IPS-NIHi11 (cell line): ENCODE measurements around the gene MYO5A.
"Not testable (repeated sequence)": the region's sequence is repeated elsewhere in the genome, so short reads cannot be mapped to it uniquely, and the experiment has no call there.

Experiments used
- DNase-seq: peaks from one replicate; pipeline ENCODE4 v3.0.0; 2012; ENCODE audit warnings: mixed read lengths, low spot score

MYO5A gene

DNA sequence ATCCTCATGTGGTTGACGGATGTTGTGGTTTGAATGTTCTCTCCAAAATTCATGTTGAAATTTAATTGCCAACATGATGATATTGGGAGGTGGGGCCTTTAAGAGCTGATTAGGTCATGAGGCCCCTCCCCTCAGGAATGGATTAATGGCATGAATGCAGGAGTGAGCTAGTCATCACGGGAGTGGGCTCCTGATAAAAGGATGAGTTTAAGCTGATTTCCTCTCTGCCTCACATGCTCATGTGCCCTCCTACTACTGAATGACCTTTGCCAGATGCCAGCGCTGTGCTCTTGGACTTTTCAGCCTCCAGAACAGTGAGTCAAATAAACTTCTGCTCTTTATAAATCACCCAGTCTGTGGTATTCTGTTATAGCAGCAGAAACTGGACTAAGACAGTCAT, 111.2 kb downstream of the MYO5A start:
- DNase-seq, result no peak

DNA sequence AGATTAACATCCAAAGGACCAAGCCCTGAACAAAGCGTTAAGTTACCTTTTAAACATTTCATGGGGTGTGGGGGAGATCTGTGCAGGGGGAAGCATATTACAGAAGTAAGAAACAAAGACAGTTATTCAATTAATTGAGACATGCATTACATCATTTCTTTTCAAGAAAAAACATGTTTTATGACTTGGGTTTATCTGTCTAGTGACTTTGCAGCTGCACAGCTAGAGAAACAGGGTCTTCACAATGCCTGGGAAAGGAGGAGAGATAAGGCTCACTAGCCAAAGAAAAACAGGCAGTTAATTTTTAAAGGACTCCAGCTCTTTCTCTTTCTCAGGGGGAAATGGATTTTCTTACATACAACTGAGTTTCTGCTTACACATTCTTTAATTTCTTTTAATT, 112.1 kb downstream of the MYO5A start:
- DNase-seq, result not testable (repeated sequence)

DNA sequence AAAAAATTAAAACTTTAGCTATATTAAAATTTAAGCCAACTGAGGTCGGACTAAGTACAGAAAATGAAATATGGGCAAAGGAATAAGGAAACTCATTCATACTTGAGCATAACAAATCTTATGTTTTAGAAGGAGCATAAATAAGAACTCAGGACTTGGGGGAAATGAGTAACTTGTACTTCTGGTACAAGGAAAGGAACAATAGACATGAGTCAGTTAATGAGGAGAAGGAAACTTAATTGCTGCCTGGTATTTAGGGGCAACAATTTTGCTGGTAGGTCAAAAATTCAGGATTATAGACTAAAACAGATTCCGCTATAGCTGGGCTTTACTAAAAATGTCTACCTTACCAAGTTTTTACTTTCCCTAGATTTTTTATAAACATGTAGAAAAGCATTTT, 113.1 kb downstream of the MYO5A start:
- DNase-seq, result no peak

- no peak for DNase-seq
These were observed 113.7 kb downstream of the MYO5A start for GRCh38 chr15:52414936-52415335.

DNA sequence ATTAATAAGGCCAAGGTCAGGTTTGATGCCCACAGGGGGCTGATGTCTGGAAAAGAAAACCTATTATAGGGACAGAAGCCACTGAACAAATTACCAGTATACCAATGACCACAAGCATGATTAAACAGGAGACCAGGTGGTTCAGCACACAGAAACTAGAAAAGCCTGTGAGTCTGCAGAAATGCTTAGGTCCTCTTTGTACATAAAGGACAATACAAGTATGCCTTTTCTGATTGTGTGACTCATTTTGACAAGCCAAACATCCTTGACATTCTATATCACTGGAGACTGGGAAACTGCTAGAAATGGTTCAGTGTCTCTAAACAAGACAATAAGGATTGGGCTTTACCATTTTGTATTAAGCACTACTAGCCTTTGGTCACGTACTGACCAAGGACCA, 119.9 kb downstream of the MYO5A start:
- DNase-seq, result no peak

DNA sequence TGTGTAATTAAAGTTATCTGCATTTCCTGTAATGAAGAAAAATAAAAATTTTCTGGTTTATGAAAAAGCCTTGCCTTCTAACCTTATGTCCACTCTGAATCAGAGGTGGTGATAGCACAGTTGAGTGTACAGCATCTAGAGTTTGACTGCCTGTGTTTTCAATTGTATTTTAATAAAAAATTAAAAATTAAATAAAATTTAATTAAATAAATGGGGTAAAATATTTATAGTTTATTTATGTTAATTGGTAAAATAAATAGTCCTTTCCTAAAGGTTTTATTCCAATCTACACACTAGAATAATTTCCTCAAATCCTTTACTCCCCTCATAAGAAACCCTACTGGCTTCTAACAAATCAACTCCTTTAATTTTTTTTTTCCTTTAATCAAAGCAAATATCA, 121.3 kb downstream of the MYO5A start:
- DNase-seq, result no peak

GRCh38 chr15:52406601-52407000, 122.1 kb downstream of the MYO5A start:
- no peak for DNase-seq

DNA sequence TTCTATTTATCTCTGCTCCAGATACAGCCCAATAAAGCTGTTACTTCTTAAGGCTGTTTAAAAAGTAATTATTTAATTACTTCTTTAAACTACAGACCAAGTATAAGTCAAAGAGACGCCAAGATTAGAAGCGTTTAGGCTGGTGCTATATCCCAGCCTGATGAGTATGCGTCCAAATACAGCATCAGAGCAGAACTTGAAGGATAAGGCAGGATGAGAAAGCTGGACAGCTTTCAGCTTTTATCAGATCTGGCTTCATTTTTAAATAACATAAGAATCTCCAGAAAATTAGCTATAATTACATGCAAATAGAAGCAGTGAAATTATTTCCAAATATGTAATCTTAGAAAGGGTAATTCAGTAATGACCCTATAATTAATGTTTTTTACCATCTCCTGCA, 122.8 kb downstream of the MYO5A start:
- DNase-seq, result no peak

DNA sequence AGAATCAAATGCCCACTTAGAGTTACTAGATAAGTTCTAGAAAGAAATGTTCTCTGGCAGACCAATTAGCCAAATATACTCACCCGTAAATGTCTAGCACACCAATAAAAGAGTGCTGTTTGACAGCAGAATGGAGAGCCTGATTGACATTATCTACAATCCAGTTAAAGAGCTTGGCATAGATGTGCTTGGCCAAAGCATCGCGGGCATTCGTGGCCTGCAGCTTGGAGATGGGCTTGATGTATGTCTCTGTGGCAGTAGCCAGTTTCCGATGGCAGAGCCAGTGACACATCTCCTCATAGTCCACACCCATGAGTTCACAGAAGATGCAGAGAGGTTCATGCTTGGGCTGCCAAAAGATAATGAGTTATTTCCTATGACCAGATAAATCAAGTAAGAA, 131.6 kb downstream of the MYO5A start:
- DNase-seq, result no peak

DNA sequence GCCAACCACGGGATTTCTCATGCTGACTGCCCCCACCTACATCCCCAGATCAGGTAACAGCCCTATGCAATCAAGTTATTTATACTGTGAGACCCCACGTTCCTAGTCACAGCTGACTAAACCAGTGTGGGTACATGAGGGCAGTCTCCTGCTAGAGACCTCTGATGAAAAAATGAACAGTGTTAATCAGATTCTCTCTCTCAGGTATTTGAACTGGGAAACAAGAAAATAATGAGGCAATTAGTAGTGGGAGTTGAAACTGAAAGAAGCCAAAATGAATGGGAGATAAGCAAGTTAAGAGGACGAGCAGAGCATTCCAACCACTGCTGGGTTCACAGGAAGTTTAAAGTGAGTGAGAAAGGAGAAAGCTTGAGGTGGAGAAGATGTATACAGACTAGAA, 134.6 kb downstream of the MYO5A start:
- DNase-seq, result no peak

DNA sequence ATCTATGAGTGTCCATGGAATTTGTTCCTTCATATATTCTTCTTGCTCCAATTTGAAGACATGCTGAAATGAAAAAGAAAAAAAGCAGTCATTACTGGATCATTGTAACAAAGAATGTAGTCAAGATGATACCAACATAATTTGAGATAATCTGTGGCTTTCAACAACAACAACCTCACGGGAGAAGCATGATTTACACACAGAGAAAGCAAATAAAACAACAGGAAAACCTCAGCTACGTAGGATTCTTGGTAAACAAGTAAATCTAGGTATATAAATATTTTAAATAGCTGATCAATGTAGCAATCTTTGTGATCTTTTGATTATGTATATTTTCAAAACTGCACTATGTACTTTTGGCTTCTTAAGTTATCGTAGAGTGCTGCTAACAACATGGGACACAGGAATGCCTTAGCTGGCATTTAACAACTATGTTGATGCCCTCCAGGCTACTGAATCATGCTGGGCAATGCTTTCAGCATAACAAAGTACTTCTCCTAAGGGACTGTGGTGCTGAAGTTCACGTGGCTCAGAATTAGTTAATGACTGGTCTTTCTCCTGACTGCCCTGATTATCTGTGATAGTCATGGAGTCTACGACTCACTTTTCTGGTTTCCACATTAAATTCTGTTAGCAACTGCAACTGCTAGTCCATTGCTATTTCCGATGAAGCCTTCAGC, 136.5 kb downstream of the MYO5A start:
- peak; percentile 65 for DNase-seq

DNA sequence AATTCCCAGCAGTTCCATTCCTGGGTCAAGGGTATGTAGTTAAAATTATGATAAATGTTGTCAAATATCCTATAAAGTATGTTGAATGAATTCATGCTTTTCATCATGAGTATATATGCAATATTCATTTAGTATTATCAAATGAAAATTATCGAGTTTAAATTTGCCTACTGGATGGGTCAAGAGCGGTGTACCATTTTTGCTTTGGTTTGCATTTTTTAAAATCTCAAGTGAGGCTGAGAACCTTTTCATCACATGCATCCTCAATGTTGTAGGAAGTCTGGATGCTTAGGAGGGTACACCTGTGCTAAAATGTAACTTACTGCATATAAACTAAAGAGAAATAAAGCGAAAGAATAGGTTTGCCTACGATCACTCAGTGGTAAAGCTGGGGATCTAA, 137.6 kb downstream of the MYO5A start:
- no peak for DNase-seq

- DNase-seq, result no peak
These were observed 143.0 kb downstream of the MYO5A start for GRCh38 chr15:52385670-52386069.

DNA sequence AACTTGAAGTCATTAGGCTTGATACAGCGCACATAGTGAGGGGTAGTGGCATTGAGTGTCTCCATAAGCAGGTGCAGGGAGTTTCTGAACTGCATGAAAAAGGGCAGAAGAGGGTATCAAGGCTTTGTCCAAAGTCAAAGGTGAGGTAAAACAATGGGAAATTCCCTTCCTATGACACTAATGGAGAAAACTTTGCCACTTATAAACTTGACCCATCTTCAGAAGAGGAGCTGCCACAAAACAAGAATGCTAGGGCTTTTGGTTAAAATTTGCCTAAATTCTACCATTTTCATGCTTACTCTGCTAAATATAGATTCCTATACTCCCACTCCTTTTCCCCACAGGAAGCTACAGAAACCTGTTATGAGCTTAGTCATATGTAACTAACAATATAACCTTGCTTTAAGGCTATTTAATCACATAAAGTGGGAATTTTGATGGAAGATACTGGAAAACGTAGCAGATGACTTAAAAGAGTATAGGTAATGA, 145.5 kb downstream of the MYO5A start:
- no peak for DNase-seq

DNA sequence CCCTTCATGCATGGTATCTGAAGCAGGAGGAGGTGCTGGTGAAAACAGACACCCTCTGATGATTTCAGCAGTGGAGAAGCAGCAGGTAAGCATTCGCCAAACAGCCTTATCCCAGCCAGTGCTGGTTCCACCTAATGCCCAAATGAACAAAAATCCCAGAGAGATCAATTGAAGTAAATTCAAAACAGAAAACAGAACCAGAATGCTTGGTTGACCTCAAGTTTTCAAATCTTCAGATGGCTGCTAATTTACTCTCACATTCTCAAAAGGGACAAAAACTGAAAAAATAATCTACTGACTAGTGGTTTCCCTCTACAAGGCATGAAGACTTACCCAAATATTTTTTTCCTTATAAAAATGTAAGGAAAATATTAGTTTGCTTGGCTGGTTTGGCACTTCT, 146.0 kb downstream of the MYO5A start:
- DNase-seq, result no peak

DNA sequence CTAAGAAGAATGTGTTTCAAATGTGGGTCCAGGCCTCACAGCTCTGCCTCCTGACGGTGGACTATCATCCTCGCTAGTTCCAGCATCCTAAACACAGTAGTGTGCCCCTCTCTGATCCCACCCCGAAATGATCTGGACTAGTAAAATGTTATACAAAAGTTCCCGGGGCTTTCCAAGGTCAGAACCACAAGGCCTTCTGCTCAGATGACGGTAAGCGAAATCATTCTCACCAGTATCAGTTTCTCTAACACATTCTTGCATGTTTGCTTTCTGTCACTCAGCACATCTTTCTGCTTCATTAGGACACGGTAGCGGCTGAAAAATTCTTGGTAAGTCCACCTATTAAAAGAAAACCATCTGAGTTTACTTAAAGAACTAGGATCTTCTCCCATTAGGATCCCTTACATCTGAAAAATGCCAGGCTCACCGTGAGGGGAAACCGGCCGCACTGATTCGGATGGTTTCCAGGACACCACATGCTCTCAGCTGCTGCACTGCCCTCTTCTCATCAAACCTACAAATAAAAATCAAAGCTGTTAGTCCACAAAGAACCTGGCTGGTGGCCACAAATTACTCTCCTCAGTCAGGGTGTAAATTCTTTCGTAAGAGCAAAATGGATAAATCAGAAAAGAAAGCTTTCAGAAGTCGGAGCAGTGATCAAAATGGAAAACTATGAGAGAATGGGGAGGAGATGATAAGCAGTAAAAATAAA, 149.1 kb downstream of the MYO5A start:
- no peak for DNase-seq

DNA sequence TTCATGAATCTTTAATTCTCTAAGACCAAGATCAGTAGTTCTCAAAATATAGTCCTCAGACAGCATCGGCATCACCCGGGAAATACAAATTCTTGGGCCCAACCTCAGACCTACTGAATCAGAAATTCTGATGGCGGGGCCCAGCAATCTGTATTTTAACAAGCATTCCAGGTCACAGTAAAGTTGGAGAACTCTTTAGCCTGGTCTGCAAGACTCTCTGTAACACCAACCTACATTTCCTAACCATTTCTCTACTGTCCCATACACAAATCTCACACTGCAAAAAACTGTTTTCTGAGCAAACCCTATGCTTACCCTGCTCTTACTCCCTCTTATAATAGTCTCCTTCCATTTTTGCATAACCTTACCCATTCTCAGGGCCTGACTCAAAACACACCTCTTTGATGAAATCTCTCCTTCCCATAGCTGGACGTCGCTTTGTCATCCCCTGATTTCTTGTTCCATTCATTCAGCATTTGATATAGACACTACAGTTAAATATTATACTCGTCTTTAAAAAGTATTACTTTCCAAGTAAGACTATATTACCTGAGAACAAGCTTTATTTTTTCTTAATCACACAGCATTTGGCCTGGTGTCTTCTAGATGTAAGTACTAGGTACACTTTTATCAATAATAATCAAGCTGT, 149.8 kb downstream of the MYO5A start:
- no peak for DNase-seq

DNA sequence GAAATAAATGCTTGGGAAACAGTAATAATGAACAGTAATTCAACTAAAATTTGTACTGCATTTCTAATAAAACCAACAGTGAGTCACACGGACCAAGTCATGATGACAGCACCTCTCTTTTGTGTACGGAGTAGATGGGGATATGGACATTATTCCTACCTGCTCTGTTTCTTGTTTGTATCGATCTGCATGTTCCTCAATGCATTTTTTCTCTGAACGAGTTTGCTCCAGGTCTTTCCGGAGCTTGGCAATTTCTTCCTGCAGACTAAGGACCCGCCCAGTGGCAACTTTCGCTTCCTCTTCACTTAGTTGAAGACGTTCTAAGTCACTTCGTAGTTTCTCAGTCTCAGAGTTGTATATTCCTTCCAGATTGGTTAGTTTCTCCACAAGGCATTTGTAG, 158.7 kb downstream of the MYO5A start:
- no peak for DNase-seq

DNA sequence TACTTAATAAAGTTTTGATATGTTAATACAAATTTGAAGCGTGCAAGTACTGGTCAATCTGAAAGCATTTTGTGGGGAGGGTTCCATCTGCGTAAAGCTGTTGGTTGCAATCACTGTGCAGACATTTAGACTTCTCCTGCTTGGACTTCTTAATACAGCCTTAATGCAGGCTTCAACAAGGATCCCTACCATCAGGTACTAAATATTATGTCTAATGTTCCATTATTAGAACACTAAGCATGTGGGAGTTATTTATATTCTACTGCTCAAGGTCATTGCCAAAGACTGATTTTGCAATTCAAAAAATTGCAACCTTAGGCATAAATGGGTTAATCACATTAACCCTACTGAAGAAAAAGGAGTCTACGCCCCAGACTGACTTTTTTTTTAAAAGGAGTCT, 159.2 kb downstream of the MYO5A start:
- no peak for DNase-seq

GRCh38 chr15:52369030-52369429, 159.7 kb downstream of the MYO5A start:
- no peak for DNase-seq

DNA sequence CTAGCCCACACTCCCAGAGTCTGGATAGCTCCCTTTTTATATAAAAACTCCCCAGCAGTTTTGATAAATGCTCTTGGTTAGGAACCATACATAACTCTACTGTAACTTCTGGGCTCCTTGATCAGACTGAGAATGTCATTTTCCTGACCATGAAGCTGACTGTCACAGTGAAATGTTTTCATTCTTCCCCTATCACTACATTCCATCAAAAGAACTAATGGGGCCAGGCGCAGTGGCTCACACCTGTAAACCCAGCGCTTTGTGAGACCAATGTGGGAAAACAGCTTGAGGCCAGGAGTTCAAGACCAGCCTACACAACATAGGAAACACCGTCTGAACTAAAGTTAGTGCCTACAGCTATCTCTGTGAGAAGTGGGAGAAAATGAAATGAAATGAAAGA, 160.3 kb downstream of the MYO5A start:
- DNase-seq, result no peak

DNA sequence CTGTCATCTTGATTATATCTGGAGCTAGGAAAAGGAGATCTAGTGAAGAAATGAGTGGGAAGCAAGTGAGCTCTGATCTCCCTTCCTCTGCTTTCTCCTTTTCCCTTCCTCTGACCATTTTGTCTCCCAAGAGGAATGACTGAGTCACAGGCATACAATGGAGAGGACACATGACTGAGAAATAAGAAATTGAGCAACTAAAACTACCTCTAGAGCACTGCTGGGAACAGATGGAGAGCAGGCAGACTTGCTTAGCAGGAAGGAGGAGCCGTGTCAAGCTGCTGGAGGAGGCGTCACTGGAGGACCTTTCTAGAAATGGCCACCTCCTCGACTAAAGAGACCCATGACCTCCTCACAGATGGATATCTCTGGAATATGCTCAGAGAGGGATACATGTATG, 166.2 kb downstream of the MYO5A start:
- DNase-seq, result no peak

DNA sequence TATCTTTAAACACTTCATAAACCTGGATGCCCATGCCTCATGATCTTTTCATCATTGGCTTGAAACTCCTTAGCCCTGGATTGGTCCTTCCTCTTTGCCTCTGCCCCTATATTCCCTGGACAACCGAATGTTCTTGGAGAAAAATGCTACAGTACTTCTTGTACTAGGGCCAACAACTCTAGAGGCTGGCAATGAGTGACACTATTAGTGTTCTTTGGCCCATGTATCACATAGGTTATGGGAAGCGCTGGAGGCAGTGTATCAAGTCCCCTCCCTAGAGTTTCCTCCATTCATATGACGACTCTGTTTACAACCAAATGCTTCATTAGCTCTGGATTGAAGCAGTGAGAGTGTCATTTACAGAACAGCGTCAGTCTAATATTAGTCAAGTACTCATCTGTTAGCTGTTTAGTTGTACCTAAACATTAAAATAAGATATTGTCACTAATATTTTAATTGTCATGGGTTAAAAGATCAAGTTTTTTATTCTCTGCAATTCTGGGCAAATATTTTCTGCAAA, 166.6 kb downstream of the MYO5A start:
- no peak for DNase-seq
